ENCODE measurements around the gene AGBL4. TPM values are rescaled to one million over a fixed set of nuclear protein-coding genes. Genes with fewer than 3 reads are reported as not detected.

AGBL4 gene
- total and polyA plus RNA-seq, 7 donors, result 0.01 to 0.05 TPM; not detected in 5

GRCh38 chr1:48882020-48882419, 1141.7 kb downstream of the AGBL4 start:
- intact Hi-C loops (cut with DNase I), result no loop called here
- DNase-seq (no peak), ATAC-seq (no peak)
- no peak overlapping the region for H3K4me3 ChIP-seq
- no peaks in the 10 kb centered on the region for H3K9me3 ChIP-seq
- no peaks in the 10 kb centered on the region for H3K36me3 ChIP-seq (ENCODE audit: insufficient read depth in 1 of 2, low read depth in 1 of 2)
- H3K27me3 ChIP-seq (ENCODE audit: insufficient read depth in 3 of 3, low read length in 2 of 3), result no peaks in the 10 kb centered on the region
- no peak overlapping the region for H3K27ac ChIP-seq
- TF ChIP-seq, protein P1, sequence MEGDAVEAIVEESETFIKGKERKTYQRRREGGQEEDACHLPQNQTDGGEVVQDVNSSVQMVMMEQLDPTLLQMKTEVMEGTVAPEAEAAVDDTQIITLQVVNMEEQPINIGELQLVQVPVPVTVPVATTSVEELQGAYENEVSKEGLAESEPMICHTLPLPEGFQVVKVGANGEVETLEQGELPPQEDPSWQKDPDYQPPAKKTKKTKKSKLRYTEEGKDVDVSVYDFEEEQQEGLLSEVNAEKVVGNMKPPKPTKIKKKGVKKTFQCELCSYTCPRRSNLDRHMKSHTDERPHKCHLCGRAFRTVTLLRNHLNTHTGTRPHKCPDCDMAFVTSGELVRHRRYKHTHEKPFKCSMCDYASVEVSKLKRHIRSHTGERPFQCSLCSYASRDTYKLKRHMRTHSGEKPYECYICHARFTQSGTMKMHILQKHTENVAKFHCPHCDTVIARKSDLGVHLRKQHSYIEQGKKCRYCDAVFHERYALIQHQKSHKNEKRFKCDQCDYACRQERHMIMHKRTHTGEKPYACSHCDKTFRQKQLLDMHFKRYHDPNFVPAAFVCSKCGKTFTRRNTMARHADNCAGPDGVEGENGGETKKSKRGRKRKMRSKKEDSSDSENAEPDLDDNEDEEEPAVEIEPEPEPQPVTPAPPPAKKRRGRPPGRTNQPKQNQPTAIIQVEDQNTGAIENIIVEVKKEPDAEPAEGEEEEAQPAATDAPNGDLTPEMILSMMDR (IDR thresholded peaks at IDR 0.05), result no peak
- H3K4me1 ChIP-seq, result no peaks in the 10 kb centered on the region

- ATAC-seq, result peak; percentile 40 to 93 (median 86)
- TF ChIP-seq, protein P1 (IDR thresholded peaks at IDR 0.05), result no peak
- Histone ChIP-seq H3K4me3 (no peak overlapping the region), H3K4me1 (no peaks in the 10 kb centered on the region), H3K36me3 (ENCODE audit: insufficient read depth in 1 of 2, low read depth in 1 of 2) (no peaks in the 10 kb centered on the region), H3K27me3 (ENCODE audit: insufficient read depth in 3 of 3, low read length in 2 of 3) (no peaks in the 10 kb centered on the region), H3K9me3 (no peaks in the 10 kb centered on the region), H3K27ac (no peak overlapping the region)
- DNase-seq, result no peak
- intact Hi-C loops (cut with DNase I), result no loop called here
- 41 to 56% (median 42%) methylated on average over 6 of the region's 6 CpGs for WGBS, 3 donors
Measured at GRCh38 chr1:48878191-48878940, 1145.4 kb downstream of the AGBL4 start.

DNA sequence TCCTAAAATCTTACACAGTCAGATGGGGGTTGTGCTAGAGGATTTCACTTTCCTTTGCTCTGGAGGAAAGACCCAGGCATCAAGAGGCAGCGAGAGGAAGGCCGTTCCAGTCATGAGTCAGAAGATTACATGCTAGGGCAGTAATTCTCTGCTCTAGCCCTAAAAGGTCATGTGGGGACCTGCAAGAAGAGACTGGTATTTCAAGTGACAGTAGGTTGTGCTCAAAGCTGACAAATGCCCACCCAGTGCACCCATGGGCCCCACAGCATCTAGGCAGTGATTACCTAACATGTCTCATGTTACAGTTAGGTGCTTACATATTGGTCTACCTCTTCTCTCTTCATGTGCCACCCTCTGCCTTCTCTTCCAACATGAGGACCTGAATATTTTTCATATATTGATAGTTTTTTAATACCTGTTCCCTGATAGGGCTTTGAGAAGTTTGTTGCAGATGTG, 1147.4 kb downstream of the AGBL4 start:
- Histone ChIP-seq H3K4me1 (no peaks in the 10 kb centered on the region), H3K36me3 (ENCODE audit: insufficient read depth in 1 of 2, low read depth in 1 of 2) (no peaks in the 10 kb centered on the region), H3K27me3 (ENCODE audit: insufficient read depth in 3 of 3, low read length in 2 of 3) (no peaks in the 10 kb centered on the region), H3K4me3 (no peak overlapping the region), H3K27ac (no peak overlapping the region), H3K9me3 (no peaks in the 10 kb centered on the region)
- DNase-seq (no peak), ATAC-seq (no peak)
- 46 to 53% (median 51%) methylated on average over 2 of the region's 2 CpGs for WGBS, 3 donors
- TF ChIP-seq, protein P1 (IDR thresholded peaks at IDR 0.05), result no peak
- intact Hi-C loops (cut with DNase I), result no loop called here

GRCh38 chr1:48875552-48876329, 1148.0 kb downstream of the AGBL4 start:
- no peaks in the 10 kb centered on the region for H3K36me3 ChIP-seq (ENCODE audit: insufficient read depth in 1 of 2, low read depth in 1 of 2)
- ATAC-seq, result no peak
- no peaks in the 10 kb centered on the region for H3K4me1 ChIP-seq
- H3K9me3 ChIP-seq, result no peaks in the 10 kb centered on the region
- intact Hi-C loops (cut with DNase I), result no loop called here
- no peak for DNase-seq
- H3K27me3 ChIP-seq (ENCODE audit: insufficient read depth in 3 of 3, low read length in 2 of 3), result no peaks in the 10 kb centered on the region
- no peak overlapping the region for H3K27ac ChIP-seq
- TF ChIP-seq, protein P1 (IDR thresholded peaks at IDR 0.05), result no peak
- H3K4me3 ChIP-seq, result no peak overlapping the region
- WGBS, 3 donors, result 57 to 69% (median 59%) methylated on average over 8 of the region's 8 CpGs

All from psoas muscle (tissue), 8 donors.